Forelimb muscle (tissue), 1 donor: Measurements from ENCODE around the gene OR6J1. TPM values are rescaled to one million over a fixed set of nuclear protein-coding genes. Genes with fewer than 3 reads are reported as not detected.
"Not testable (repeated sequence)": the region's sequence is repeated elsewhere in the genome, so short reads cannot be mapped to it uniquely, and the experiment has no call there.

ENCODE experiments used
- DNase-seq: peaks from one replicate; pipeline ENCODE4 v3.0.0-alpha.2; 2013; ENCODE audit warnings: low read depth
- polyA plus RNA-seq: library from polyadenylated mRNA; unstranded; fragments of 120-200 nt; gene quantifications from one replicate; pipeline ENCODE4 v1.2.1, GENCODE V29; 2013; ENCODE audit not compliant: insufficient read length

OR6J1 gene
- polyA plus RNA-seq, 1 donor: 0.13 TPM

GRCh38 chr14:22650960-22651521, 6.9 kb upstream of the OR6J1 start:
- no peak for DNase-seq

- no peak for DNase-seq
Observed at GRCh38 chr14:22650046-22650739, 6.0 kb upstream of the OR6J1 start.

GRCh38 chr14:22648506-22648905, 4.4 kb upstream of the OR6J1 start:
- DNase-seq: no peak

- no peak for DNase-seq
Observed at GRCh38 chr14:22646570-22647254, 2.6 kb upstream of the OR6J1 start.

- DNase-seq: no peak
Observed at GRCh38 chr14:22641846-22642245, 2.3 kb downstream of the OR6J1 start.

GRCh38 chr14:22640192-22640591, 4.0 kb downstream of the OR6J1 start:
- no peak for DNase-seq

GRCh38 chr14:22635980-22636379, 8.2 kb downstream of the OR6J1 start:
- not testable (repeated sequence) for DNase-seq

- DNase-seq: no peak
Observed at GRCh38 chr14:22634233-22634900, 9.8 kb downstream of the OR6J1 start.

GRCh38 chr14:22630486-22630885, 13.7 kb downstream of the OR6J1 start:
- DNase-seq: no peak

- DNase-seq: no peak
Observed at GRCh38 chr14:22630066-22630465, 14.1 kb downstream of the OR6J1 start.

- no peak for DNase-seq
Observed at GRCh38 chr14:22629361-22629760, 14.8 kb downstream of the OR6J1 start.

GRCh38 chr14:22627506-22628263, 16.5 kb downstream of the OR6J1 start:
- no peak for DNase-seq

GRCh38 chr14:22626590-22626989, 17.6 kb downstream of the OR6J1 start:
- no peak for DNase-seq

- DNase-seq: no peak
Observed at GRCh38 chr14:22623047-22623446, 21.1 kb downstream of the OR6J1 start.

GRCh38 chr14:22622255-22622654, 21.9 kb downstream of the OR6J1 start:
- no peak for DNase-seq

- DNase-seq: not testable (repeated sequence)
Observed at GRCh38 chr14:22615765-22616164, 28.4 kb downstream of the OR6J1 start.

- no peak for DNase-seq
Observed at GRCh38 chr14:22614240-22614799, 29.8 kb downstream of the OR6J1 start.

- no peak for DNase-seq
Observed at GRCh38 chr14:22613736-22614239, 30.4 kb downstream of the OR6J1 start.

GRCh38 chr14:22613106-22613695, 31.0 kb downstream of the OR6J1 start:
- no peak for DNase-seq

- no peak for DNase-seq
Observed at GRCh38 chr14:22610931-22611330, 33.2 kb downstream of the OR6J1 start.

- DNase-seq: no peak
Observed at GRCh38 chr14:22607291-22607690, 36.9 kb downstream of the OR6J1 start.
